ENCODE measurements around the gene EIF2S3B. TPM values are rescaled to one million over a fixed set of nuclear protein-coding genes. Genes with fewer than 3 reads are reported as not detected.
A peak's percentile ranks its signal among the peaks of the same experiment; 100 is the strongest.
"Not testable (repeated sequence)": the region's sequence is repeated elsewhere in the genome, so short reads cannot be mapped to it uniquely, and the experiment has no call there.

The EIF2S3B gene
- polyA plus RNA-seq (2013, experiment 1 of 2; ENCODE audit: insufficient read length), result 0.79 TPM
- polyA plus RNA-seq (2013, experiment 2 of 2; ENCODE audit: insufficient read length), result 1.7 TPM

GRCh38 chr12:10505620-10506019 lies at the start of gene EIF2S3B:
Gene EIF2S3B (plus strand): TSS chr12:10505890. CDS start chr12:10505903, 13 bp downstream.
- DNase-seq, result no peak

DNA sequence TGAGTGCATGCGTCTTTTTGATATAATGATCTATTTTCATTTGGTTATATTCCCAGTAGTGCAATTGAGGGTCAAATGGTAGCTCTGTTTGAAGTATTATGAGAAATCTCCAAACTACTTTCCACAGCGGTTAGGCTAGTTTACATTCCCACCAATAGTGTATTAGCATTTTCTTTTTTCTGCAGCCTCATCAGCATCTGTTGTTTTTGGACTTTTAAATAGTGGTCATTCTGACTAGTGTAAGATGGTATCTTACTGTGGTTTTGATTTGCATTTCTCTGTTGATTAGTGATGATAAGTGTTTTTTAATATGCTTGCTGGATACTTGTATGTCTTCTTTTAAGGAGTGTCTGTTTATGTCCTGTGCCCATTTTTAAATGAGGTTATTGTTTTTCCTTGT lies 48.8 kb upstream of the EIF2S3B start:
- DNase-seq, result no peak

DNA sequence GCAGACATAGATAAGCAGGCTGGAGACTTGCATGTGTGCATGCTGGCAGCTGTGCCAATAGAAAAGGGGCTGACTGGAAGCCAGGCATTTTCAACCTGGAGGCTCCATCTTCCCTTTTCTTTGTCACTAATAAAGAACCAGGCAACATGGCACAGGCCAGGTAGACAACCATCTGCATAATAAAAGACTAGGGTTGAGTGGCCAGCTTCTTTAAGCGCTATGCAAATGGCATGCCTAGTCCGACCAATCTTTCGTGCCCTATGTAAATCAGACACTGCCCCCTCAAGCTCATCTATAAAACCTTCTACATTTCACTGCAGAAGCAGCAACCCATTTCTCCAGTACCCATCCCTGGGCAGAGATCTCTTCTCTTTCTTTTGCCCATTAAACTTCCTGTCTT lies 47.9 kb upstream of the EIF2S3B start:
- DNase-seq, result no peak

DNA sequence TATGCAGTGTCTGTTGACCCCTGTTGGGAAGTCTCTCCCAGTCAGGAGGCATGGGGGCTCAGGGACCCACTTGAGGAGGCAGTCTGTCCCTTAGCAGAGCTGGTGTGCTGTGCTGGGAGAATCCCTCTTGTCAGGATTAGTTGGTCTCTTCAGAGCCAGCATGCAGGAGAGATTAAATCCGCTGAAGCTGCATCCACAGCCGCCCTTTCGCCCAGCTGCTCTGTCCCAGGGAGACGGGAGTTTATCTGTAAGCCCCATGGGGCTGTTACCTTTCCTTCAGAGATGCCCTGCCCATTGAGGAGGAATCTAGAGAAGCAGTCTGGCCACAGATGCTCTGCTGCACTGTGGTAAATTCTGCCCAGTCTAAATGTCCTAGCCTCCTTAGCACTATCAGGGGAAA lies 39.4 kb upstream of the EIF2S3B start:
- DNase-seq, result no peak

GRCh38 chr12:10469701-10470100 lies 36.0 kb upstream of the EIF2S3B start:
- DNase-seq, result no peak

DNA sequence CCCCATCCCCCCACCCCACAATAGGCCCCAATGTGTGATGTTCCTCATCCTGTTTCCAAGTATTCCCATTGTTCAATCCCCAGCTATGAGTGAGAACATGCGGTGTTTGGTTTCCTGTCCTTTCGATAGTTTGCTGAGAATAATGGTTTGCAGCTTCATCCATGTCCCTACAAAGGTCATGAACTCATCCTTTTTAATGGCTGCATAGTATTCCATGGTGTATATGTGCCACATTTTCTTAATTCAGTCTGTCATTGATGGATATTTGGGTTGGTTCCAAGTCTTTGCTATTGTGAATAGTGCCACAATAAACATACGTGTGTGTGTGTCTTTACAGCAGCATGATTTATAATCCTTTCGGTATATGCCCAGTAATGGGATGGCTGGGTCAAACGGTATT lies 32.9 kb upstream of the EIF2S3B start:
- DNase-seq, result not testable (repeated sequence)

GRCh38 chr12:10481901-10482300 lies 23.8 kb upstream of the EIF2S3B start:
- not testable (repeated sequence) for DNase-seq

DNA sequence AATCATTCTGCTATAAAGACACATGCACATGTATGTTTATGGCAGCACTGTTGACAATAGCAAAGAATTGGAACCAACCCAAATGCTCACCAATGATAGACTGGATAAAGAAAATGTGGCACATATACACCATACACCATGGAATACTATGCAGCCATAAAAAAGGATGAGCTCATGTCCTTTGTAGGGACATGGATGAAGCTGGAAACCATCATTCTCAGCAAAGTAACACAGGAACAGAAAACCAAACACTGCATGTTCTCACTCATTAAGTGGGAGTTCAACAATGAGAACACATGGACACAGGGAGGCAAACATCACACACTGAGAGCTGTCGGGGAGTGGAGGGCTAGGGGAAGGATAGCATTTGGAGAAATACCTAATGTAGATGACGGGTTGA lies 18.4 kb upstream of the EIF2S3B start:
- DNase-seq, result not testable (repeated sequence)

DNA sequence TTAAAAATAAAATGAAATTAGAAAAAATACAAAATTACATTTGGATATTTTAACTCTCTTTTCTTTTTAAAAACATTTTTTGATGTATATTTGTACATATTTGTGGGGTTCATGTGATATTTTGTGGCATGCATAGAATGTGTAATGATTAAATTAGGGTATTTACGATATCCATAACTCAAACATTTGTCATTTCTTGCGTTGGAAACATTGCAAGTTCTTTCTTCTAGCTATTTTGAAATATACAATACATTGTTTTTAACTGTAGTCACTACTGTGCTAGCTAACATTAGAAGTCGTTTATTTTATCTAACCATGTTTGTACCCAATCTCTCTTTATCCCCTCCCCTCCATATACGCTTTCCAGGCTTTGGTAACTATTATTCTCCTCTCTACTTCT lies 13.9 kb upstream of the EIF2S3B start:
- no peak for DNase-seq

- no peak for DNase-seq
These were observed 8.1 kb upstream of the EIF2S3B start for GRCh38 chr12:10497602-10498001.

DNA sequence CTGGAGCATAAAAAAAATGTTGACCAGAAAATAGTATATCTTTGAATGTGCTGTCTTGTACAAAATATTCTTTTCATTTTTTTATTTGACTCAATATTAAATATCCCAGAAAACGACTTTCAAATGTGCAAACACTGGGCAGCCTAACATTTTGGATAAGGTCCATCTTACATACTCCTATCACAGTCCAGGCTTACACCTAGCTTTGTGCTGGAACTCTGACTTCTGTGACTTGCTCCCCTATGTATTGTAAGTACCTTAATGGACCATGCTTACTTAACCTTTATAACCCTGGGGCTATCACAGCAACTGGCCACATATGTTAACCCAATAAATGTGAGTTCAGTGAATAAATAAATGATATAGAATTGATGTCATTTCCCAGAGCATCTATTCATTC lies 7.6 kb upstream of the EIF2S3B start:
- no peak for DNase-seq

GRCh38 chr12:10501030-10501429 lies 4.7 kb upstream of the EIF2S3B start:
- DNase-seq, result peak; percentile 7

GRCh38 chr12:10503460-10503859 lies 2.2 kb upstream of the EIF2S3B start:
- no peak for DNase-seq

GRCh38 chr12:10511756-10512355 lies 6.2 kb downstream of the EIF2S3B start:
- no peak for DNase-seq

- no peak for DNase-seq
These were observed 7.1 kb downstream of the EIF2S3B start for GRCh38 chr12:10512798-10513197.

DNA sequence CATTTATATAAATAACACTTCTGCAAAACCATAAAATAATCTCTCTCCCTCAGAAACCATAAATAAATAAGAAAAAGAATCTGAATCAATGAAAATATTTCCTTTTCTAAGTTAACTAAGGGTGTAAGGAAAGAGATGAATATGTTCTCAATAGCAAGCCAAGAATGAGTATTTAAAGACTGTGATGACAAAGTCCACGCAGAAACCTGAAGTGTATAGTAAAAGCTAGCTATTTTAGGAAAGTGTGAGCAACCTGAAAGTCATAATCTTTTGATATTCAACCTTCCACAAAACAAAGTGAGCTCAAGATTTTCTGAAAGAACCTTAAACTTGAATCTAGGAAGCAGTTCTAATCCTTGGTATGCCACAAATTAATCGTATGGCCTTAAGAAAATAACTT lies 15.9 kb downstream of the EIF2S3B start:
- no peak for DNase-seq

DNA sequence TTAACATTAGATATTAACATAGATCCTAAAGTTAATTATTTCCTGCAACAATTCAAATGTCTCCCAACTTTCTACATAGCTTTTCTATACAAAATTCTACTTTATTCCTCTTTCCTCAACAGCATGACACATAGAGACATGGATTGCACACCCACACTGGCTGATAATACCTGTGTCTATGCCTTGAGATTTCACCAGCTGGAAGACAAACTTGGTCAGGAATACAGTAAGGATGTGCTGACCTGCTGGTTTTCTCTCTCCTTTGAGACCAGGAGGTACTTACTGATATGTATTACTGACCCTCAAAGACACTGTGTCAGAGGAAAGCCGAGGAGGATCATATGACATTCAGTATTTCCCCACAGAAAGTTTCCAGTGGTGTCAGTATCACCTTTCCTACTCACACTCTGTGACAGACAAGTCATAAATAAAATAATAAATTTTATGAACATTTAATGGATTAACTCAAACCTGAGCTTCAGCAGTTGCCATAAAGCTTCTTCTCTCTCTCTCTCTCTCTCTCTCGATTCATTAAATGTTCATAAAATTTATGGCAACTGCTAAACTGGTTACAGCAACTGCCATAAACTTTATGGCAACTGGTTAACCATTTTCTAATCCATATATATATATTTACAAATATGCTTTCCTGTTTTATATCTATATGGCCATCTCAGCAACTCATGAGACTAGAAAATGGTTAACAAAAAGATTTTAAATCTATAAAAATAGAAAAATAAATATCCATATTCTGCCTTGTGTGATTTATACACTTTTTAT lies 22.7 kb downstream of the EIF2S3B start:
- DNase-seq, result no peak

DNA sequence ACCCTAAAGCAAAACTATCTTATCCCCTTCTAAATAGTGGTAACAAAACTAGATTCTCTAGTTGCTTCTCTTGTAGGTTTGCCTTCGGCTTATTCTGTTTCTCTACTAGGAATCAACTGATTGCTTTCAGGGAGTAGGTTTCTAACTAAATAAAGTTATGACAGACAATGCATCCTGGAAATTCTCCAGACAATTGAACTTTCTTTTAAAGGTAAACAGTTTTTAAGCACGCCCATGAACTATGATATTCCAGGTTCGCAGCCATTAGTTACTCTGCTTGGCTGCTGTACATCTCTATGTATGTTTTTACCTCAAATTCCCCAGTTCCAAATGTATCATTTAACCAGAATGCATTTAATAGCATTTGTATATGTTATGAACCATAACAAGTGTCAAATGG lies 23.9 kb downstream of the EIF2S3B start:
- DNase-seq, result no peak

DNA sequence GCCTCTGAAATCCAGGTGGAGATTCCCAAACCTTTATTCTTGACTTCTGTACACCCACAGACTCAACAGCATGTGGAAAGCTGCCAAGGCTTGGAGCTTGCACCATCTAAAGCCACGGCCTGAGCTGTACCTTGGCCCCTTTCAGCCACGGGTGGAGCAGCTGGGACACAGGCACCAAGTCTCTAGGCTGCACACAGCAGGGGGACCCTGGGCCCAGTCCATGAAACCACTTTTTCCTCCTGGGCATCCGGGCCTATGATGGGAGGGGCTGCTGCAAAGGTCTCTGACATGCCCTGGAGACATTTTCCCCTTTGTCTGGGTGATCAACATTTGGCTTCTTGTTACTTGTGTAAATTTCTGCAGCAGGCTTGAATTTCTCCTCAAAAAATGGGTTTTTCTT lies 32.0 kb downstream of the EIF2S3B start:
- no peak for DNase-seq

DNA sequence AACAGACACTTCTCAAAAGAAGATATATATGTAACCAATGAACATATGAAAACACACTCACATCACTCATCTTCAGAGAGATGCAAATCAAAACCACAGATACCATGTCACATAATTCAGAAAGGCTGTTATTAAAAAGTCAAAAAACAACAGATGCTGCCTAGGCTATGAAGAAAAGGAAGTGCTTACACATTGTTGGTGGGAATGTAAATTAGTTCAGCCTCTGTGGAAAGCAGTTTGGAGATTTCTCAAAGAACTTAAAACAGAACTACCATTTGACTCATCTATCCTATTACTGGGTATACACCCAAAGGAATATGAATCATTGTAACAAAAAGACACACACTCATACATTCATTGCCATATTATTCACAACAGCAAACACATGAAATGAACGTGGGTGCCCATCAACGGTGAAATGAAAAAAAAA lies 35.1 kb downstream of the EIF2S3B start:
- DNase-seq, result peak; percentile 55

DNA sequence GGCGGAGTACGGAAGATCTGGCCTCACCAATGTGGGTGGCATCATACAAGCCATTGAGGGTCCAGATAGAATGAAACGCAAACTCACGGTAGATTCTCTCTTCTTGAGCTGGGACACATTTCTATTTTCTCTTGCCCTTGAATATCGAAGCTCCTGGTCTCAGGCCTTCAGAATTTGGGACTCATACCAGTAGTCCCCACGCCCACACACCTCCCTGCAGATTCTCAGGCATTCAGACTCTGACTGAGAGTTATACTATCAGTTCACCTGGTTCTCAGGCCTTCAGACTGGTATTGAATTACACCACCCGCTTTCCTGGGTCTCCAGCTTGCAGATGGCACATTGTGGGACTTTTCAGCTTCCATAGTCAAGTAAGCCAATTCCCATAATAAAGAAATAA lies 37.8 kb downstream of the EIF2S3B start:
- DNase-seq, result no peak

DNA sequence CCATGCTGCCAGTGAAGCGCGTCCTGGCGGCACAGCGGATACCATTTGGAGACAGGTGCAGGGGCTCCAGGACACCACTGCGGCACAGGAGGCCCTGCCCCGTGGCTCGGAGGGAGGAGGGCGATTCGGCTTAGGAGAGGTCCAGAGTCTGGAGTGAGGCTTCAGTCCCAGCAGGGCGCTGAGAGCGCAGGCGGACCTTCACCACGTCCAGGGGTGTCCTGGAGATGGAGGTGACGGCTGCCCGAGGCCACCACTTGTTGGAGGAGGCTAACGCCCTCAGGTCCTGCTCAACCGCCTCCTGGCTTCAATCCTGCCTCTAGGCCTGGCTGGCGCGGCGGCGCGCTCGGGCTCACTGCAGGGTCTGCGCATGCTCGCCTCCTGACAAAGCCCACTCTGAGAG lies 45.7 kb downstream of the EIF2S3B start:
- DNase-seq, result no peak

- DNase-seq, result no peak
These were observed 47.5 kb downstream of the EIF2S3B start for GRCh38 chr12:10553148-10553547.

DNA sequence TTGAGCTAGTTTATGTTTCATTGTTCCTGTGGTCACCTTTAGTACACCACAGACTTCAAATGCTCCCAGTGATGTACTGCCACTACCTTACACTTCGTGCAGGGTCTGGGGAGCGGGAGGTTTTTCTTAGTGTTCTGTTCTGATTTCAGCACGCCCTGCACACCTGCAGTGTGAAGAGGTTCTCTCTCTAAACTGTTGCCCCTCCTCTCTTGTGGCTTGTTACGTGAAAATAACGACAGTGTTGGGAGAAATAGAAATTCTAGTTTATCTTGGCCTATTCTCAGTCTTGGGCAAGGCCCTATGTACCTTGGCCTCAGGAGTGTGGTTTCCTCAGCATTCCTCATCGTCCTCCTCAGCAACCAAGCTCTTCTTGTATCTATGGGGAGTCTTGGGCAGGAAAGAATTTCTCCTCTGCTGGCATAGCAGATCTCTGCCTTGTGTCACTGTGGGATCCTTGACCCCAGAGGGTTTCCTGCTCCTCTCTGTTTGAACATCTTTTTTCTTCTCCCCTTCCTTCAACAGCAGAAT lies 48.6 kb downstream of the EIF2S3B start:
- DNase-seq, result no peak
